DMS 273 (cell line): ENCODE data around the gene B9D2.

Source experiments
- DNase-seq: peaks from one replicate; lab custom pipeline; 2025; ENCODE audit not compliant: unreplicated experiment; lab: John Stamatoyannopoulos, UW

Gene B9D2

GRCh38 chr19:41311613-41312012 lies 52.3 kb downstream of the B9D2 start:
- DNase-seq = no peak

DNA sequence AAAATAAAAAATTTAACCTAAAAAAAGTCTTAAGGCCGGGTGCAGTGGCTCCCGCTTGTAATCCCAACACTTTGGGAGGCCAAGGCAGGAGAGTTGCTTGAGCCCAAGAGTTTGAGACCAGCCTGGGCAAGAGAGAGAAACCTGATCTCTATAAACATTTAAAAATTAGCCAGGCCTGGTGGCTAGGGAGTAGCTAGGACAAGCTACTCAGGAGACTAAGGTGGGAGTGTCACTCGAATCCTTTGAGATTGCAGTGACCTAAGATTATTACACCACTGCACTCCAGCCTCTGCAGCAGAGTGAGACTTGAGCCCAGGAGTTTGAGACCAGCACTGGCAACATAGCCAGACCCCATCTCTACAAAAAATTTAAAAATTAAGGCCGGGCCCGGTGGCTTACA lies 52.9 kb downstream of the B9D2 start:
- no peak for DNase-seq

- peak; percentile 94 for DNase-seq
These were observed 53.7 kb downstream of the B9D2 start, which contains the start of gene CCDC97 for GRCh38 chr19:41310033-41310831. TSS of gene CCDC97 (plus strand) at chr19:41310172. CDS start at chr19:41310311, 139 bp downstream.

DNA sequence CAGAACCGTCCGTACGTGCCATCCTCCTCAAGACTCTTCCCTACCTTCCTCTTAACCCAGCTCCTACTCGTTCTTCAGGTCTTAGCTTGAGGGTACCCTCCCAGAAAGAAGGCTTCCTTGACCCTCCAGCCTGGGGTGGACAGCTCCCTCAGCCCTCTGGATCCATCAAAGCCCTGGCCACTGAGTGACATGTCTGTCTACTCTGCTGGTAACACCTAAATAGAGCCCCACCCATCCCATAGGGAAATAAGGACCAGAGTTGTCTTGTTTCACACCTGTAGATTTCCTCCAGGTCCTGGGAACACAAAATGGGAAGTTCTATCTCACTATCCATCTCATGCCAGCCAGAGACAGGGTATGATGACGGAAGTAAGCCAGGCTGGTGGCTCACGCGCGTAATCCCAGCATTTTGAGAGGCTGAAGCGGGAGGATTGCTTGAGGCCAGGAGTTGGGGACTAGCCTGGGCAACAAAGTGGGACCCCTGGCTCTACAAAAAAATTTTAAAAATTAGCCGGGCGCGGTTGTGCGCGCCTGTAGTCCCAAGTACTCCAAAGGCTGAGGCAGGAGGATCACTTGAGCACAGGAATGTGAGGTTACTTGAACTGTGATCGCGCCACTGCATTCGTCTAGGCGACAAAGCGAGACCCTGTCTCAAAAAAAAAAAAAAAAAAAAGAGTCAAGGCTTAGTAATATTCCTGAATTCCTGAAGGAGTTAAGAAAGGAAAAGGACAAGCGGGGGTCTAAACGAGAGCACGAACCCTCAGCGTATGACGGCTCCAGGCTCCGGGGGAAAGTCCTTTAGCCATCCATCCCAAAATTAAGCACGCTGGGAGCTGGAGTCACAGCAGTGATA lies 54.5 kb downstream of the B9D2 start:
- DNase-seq = peak; percentile 47

- DNase-seq = peak; percentile 96
These were observed 55.3 kb downstream of the B9D2 start for GRCh38 chr19:41308450-41309179.

DNA sequence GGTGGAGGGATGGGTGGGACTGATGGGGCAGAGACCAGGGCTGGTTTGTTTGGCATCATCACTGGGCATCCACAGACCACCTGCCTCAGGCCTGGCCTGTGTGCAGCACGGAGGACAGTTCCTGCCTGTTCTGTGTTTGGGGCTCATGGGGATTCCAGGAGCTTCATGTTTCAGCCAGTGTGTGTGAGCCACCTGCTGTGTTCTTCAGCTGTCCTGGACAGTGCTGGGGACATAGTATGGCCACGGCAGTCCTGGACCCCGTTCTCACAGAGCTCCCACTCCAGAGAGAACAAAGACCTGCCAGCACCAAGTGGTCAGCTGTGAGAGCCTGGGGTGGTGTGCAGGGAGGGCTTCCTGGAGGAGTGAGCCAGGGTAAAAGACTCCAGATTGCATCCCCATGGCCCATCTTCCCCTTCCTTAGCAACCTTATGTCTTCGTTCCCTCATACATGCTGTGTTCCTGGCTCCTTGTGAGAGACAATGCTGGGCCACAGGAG lies 55.9 kb downstream of the B9D2 start:
- peak; percentile 68 for DNase-seq

DNA sequence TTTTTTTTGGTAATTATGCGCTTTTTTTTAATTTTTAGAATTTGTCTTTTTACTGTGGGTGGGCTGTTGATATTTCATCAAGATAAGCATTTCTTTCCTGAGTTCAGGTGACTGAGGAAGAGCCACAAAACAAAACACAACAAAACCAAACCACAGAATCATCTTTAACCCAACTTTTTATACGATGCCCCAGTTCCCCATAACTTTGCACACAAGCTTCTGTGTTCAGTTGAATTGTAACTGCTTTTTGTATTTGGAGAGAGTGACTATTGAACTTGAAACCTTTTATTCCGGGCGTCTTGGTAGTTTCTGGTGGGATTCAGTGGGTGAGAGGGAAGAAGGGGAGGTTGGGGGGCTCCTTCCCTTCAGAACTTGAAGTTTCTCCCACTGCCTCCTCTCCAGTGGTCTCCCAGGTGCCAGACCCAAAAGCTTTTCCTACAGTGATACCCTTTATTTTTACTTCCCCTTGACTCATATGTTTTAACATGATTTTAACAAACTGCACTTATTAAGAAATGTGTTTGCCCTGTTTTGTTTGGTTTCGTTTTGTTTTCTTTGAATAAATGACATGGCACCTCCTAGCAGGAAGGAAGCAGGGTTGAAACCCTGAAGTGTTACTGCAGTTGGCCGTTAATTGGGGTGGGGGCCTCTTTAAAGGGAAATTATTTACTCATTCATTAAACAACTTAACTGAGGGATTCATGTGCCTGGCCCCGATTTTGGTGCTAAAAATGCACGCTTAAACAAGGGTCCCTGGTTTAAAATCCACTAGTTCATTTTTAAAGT lies 56.7 kb downstream of the B9D2 start:
- DNase-seq = no peak

DNA sequence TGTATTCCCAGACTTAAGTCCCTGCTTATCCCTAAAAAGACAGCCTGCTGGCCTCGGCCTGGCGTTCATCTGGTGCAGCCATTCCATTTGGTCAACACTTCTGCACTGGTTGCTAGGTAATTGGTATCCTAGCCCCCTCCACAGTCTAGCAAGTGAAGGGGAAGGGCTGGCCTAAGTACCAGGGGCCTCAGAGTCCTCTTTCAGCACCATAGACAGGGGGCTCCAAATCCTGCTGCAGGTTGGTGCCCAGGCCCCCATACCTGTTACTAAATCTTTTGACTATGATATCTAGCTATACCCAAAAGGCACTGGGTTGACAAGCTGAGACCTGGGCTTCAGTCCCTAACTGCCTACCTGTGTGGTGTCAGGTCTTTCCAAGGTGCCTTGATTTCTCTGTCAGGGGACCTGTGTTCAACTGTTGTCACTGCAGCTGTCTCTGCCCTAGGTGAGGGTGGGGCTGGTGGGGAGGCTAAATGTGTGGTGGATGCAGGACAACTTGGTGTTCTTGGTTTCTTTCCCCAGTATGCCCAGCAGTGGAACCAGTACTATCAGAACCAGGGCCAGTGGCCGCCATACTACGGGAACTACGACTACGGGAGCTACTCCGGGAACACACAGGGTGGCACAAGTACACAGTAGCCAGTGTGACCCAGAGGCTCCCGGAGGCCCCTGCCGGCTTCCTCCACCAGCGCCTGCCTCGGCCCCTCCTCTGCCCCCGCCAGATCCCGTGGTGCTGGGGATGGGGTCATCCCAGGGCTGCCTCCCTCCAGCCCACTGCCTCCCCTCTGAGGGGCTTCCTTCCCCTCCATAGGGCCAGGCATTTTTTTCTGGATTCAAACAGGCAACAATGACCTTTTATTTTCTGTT lies 57.8 kb downstream of the B9D2 start:
- no peak for DNase-seq

DNA sequence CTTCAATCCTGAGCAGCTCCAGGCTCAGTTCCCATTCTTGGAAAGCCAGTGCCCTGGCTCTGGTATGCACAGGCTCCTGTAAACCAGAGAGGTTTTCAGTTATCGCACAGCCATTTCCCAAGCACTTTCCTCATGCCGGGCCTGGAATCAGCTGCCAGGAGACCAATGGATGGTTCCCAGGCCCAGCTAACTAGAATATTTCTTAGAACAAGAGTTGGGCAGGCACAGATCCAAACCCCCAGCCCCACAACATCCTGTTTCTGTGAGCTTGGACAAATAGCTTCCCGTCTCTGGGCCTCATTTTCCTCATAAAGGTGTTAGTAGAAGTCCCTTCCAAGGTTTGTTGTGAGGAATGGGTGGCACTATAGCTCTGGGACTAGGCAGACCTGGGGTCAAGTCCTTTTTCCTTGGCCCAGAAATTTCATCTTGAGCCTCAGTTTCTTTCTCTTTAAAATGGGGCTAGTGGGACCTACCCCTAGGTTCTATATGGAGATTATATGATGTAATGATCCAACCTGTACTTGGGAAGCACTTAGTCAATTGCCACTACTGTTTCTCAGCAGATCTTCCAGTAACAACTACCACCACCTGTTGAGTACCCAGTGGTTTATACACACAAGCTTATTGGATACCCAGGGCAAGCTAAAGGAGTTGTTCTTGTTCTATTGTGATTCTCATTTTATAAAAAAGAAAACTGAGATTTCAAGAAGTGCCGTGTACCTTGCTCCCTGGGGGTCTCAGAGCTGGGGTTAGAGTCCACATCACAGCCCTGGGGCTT lies 59.1 kb downstream of the B9D2 start:
- no peak for DNase-seq
